HG03060 (cell line): ENCODE data around the gene ST8SIA5.
"Not testable (repeated sequence)": the region's sequence is repeated elsewhere in the genome, so short reads cannot be mapped to it uniquely, and the experiment has no call there.

Experiments used
- ATAC-seq: cut with Tn5 transposase; IDR thresholded peaks from one replicate; pipeline ENCODE4 v1.9.1; 2021; ENCODE audit warnings: low read depth, moderate number of reproducible peaks; ENCODE audit not compliant: unreplicated experiment

The ST8SIA5 gene, protein sequence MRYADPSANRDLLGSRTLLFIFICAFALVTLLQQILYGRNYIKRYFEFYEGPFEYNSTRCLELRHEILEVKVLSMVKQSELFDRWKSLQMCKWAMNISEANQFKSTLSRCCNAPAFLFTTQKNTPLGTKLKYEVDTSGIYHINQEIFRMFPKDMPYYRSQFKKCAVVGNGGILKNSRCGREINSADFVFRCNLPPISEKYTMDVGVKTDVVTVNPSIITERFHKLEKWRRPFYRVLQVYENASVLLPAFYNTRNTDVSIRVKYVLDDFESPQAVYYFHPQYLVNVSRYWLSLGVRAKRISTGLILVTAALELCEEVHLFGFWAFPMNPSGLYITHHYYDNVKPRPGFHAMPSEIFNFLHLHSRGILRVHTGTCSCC

DNA sequence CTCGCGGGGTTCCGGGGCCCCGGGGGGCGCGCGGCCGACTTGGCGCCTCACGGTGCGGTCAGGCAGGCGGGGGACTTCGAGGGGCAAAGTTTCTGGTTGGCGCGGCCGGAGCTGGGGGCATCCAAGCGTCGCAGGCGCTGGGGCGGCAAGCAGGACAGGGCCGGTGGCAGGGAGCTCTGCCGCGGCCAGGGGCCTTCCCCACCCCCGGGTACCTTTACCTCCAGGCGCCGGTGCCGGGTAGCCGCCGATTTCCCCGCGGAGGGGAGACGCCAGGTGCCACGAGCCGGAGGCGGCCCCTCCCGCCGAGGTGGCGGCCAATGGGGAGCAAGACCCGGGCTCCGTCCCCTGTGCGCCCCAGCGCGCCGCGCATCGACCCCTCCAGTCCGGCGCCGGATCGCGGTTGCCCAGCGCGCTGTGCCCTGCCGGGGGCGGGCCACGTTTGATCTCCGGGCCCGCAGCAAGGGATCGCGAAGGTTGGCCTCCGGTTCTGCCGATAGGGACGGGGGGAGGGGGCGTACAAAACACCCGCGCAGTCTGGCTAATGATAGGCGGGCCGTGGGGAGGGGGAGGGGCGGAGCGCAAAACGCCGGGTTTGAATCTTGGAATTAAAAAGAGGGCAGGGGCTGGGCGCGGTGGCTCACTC lies at the start of gene ST8SIA5:
Gene ST8SIA5 (minus strand): TSS at position 495 of the 643 bp plus-strand sequence. CDS start 545 bp downstream, outside the sequence.
- ATAC-seq = no peak

DNA sequence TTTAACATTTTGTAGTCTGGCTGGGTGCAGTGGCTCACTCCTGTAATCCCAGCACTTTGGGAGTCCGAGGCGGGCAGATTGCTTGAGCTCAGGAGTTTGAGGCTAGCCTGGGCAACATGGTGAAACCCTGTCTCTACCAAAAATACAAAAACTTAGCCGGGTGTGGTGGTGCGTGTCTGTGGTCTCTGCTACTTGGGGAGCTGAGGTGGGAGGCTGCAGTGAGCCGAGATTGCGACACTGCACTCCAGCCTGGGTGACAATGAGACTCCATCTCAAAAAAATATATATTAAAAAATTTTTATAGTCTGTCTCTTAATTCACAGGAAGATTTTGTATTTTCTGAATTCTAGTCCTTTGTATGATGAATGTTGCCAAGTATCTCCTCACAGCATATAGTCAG lies 39.1 kb upstream of the ST8SIA5 start:
- not testable (repeated sequence) for ATAC-seq

DNA sequence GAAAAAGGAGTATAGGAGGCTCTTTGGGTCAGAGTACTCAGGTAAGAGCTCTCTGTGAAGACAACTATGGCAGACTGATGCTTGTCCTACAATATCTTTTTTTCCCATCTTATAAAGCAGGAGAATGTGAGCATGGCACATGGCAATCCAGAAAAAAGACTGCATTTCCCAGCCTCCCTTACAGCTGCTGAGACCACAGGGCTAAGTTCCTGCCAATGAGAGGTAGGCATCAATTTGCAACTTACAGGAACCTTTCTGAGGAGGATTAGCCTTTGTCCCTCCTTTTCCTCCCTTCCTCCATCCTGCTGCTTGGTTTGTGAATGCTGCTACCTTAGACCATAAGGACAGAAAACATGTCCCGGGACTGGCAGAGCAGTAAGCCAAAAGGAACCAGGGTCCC lies 37.8 kb upstream of the ST8SIA5 start:
- ATAC-seq = no peak

DNA sequence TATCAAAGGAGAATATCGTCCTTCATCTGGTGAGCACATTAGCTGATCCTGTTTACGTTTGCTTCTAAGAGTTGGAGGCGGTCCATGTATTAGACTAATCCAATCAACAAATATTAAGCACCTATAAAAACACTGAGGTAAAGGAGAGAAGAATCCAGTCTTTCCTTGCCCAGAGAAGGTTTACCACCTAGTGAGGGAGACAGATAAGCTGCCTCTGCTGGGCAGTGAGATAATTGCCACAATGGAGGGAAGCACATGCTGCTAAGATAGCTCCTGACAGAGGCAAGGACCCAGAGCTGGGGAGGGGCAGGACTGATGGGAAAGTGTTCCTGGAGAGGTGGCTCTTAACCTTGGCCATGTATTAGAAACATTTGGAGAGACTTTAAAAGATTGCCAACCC lies 36.7 kb upstream of the ST8SIA5 start:
- no peak for ATAC-seq

DNA sequence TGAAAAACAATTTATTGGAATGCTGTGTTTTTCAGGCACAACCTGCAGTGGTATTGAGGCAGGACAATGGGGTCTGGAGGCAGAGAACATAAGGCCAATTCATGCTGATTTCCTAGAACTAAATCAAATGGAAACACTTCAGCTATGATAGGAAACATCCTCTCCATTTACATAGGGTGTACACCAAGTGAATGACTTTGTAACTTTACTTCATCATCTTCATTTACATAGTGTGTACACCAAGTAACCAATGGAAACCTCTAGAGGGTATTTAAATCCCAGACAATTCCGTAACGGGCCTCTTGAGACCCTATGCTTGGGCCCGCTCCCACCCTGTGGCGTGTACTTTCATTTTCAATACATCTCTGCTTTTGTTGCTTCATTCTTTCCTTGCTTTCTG lies 32.2 kb upstream of the ST8SIA5 start:
- ATAC-seq = no peak

DNA sequence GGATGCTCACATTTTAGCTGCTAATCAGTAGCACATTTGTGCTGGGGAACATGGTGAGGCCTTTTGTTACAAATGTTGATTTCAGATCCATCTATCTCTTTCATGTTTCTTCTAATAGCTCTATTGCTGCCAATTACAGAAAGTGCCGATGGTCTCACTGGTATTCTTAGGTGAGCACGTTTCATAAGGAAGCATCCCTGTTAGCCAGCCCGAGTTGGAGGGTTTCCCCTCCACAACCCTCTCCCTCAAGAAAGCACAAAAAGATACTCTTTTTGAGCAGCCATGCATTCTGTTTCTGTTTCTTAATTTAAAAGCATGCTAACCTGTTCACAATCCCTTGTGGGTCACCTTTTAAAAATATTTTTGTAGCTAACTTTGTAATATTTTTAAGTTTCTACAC lies 30.8 kb upstream of the ST8SIA5 start:
- ATAC-seq = no peak

DNA sequence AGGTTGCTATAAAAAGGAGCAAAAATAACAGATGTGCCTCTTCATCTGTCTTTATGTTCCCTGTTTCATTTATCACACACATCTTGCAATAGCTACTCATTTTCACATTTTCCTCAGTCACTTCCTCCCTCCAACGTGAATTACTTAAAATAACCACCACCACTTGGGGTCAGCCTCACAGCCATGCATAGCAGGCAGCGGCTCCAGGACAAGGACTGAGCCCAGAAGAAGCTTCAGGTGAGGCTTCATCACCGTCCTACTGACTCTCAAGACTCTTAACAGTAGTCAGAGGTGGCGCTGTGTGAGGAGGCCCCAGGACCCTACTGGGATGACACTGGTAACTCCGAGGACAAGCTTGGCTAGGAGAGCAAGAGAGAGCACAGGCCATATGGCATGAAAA lies 15.5 kb upstream of the ST8SIA5 start:
- ATAC-seq = no peak

DNA sequence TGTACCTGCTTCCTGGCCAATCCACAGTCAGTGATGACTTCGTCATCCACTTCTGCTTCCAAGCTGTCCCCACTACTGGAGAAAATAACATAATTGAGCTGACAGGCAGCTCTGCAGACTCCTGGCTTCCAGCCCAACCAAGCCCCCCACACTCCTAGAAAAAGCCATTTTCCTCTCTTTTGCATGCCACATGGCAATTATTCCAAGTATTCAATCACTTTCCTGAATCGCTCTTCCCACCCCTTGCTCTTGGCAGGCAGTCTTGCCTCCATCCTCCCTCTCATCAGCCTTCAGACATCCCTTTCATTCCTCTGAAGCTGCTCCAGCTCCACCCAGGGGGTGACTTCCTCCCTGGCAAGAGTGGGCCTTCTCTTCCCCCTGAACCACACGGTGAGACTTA lies 14.3 kb upstream of the ST8SIA5 start:
- ATAC-seq = no peak

DNA sequence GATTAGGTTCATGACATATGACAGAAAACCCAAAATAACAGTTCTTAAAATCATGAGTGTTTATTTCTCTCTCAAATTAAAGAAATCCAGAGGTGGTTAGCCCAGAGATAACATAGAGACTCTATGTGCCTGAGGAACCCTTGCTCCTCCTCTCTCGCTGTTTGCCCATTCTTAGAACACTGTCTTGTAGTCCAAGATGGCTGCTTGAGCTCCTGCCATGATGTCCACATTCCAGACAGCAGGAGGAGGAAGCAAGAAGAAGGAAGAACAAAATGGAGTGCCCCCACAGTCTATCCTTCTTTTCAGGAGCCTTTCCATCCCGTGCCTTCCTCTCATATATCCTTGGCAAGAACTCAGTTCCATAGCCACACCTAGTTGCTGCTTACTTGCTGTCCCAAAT lies 13.9 kb upstream of the ST8SIA5 start:
- ATAC-seq = no peak

DNA sequence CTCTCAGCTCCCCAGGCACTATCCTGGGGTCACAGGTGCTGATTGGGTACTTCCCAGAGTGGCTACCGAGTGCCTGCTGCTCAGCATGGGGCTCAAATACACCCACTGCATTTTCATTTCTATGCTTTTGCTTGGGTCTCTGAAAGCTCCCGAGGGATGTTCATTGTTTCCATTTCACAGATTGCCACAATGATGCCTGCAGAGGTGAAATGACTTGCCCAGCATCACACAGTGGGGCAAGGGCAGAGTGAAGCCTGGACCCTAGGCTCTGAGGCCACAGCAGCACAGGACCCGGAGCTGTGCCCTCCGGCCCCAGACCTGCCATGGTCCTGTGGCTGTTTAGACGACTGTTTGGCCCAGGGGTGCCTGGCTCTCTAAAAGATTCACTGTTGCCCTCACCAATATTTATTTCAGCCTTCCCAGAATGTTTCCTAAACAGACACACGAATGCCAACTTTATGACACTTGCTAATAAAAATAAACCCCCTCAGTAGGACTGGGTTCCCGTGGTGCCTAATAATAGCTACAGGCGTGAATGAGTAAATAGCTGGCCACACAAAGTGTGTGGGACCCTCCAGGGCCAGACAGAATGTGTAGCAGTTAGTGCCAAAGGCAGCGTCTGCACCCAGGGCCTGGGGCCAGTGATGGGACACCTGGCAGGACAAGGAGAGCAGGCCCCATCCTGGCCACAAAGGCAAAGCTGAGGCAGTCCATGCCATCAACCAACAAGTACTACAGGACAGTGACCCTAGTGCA lies 11.5 kb upstream of the ST8SIA5 start:
- ATAC-seq = no peak

DNA sequence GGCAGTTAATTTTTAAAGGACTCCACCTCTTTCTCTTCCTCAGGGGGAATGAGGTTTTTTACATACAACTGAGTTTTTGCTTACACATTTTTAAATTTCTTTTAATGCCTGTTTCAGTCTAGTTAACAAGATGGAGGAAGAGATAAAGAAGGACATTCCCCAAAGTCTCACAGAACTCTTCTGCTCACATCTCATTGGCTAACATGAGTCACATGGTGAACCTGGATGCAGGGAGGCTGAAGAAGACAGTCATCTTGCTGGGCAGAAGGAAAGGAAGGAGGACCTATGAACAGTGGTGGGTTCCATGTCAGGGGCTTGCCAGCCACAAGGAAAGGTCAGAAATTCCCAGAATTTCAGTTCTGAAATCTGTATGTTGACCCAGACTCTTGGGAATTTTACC lies 10.4 kb upstream of the ST8SIA5 start:
- ATAC-seq = no peak

DNA sequence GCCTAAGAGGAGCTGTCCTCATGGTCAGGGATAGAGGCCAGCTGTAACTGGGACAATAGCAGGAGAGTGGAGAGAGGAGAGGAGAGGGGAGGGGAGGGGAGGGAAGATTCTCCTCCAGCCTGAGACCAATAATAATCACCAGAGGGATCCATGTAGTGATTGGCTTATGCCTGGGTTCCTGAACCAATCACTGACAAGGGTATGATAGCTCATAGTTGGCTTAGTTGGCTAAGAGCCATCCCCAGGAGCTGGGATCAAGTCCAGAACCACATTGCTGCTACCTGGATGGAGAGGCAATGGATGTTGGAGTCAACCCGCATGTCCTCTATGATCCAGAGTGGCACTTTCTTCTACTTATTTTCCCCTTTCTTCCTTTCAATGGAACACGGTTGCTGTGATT lies 7.7 kb upstream of the ST8SIA5 start:
- ATAC-seq = no peak

DNA sequence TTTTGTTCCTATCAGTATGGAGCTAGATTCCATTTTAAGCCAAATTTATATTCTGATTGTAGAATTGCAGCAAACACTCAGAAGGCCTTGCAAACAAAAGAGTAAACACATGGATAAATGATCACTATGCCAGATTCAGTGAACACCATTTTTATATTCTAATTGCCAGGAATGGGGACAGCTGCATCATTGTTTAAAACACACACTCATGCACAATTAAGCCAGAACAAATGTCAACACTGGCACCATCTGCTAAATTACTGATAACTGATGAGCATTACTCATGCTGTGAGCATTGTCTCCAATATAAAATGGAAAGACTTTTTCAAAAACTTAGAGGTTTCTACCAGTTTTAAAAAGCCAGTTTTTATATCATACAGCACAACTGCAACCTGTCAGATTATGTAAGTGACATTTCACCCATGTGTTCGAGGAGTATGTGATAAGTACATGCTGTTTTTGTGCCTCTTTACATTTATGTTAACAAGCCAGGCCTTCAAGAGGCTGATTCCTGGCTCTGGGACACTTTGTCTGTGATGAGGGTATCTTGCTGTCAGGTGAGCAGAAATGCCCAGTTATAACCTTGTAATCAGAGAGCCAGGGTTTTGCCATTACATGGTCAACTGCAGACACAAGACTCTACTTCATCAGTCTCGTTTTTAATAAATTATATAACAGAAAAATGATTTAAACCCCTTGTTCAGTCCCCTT lies 4.4 kb upstream of the ST8SIA5 start:
- ATAC-seq = no peak

DNA sequence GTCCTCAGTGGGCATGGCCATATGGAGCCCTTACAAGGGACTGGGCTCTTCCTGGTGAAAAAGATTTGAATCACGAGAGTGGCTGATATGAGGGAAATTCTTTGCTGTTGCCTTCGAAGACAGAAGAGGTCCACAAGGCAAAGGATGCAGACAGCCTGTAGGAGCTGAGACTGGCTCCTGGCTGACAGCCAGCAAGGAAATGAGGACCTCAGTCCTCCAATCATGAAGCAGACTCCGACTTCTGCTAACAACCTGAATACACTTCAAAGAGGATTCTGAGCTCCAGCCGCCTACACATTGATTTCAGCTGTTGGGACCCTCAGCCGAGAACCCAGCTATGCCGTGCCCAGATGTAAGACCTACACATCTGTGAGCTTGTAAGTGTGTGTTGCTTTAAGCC lies 3.0 kb upstream of the ST8SIA5 start:
- no peak for ATAC-seq

DNA sequence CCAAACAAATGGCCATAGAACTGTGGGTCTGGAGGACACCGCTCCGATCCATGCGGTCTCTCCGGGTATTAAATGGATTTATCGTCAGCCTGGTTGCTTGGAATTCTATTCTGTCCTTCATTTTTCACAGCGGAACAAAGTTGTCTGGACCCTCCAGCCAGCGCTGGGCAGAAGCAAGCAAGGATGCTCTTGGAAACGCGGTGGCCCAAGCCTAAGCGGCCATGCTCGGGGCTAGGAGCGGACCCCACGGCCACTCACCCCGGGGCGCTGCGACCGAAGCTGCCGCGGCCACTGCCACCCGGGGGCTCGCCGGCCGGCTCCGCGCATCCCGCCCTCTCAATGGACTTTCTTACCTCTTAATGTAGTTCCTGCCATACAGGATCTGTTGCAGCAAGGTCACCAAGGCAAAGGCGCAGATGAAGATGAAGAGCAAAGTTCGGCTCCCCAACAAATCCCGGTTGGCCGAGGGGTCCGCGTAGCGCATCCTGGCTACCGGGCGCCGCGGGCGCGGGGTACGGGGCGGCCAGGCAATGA lies 761 bp downstream of the ST8SIA5 start:
- no peak for ATAC-seq

DNA sequence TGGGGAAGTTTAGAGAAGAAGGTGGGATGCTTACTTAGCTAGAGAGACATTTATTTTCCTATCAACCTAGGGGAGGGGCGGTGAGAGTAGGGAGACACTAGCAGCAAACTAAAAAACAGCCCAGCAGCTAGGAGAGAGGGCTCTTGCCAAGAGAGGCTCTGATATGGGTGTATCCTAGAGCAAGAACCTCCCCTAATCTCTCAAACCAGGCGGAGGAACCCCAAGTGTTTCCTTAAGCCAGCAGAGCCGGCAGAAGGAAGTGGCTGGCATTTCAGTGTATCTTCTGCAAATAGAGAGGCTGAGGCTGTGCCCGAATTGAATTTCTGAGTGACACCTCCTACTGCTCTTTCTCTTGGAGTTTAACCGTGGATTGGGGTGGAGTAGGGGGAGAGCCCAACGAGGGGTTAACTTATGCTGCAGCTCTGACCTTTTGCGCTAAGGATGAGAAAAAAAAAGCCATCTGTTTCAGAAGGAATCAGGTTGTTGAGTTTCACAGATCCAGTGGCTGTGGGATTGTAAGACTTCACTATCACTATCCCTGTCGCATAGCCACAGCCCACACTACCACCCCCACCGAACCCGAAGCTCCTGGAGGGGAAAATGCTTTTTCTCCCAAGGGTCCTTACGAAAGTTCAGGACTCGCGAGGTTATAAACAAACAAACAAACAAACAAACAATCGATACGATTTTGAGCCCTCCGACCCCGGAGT lies 1.4 kb downstream of the ST8SIA5 start:
- ATAC-seq = no peak

DNA sequence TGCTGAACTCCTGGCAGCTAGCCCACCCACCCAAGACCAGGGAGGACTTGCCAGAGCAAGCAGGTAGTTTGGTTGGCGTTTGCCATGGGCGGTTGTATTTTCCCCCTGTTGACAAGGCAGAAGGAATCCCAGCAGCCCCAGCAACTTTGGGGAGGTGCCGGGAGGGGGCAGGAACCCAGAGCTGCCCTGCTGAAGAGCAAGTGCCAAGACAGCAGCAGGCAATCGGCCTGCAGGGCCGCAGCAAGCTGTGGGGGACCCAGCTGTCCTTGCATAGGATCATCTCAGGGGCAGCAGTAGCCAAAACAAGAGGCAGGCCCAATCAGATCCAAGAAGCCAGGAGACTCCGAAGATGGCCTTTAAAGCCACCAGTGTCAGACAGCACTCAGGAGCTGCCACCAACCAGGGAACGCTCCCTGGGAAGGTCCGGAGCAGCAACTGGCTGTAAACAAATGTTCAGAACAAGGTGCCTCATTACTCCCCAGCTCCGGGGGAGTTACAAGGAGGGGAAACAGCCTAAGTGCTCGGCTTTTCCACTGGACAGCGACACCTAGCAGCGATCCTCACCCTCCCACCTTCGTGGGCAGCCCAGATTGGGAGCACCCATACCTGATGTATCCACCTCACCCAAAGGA lies 2.1 kb downstream of the ST8SIA5 start:
- no peak for ATAC-seq

DNA sequence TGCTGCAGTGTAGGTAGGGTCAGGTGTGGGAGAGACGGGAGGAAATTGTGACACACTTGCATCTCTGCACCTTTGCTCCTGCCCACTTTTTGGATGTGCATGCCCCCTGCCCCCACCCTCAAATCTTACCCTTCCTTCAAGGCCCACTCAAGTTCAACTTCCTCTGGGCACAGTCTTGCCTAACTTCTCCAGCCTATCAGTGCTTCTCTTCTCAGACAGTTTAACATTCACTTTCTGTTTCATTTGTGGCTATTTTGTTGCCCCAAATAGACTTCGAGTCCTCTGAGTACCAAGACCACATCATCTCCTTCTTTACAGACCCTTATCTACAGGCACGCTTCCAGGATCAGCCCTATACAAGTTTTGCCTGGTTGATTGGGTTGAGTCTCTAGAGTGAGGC lies 2.7 kb downstream of the ST8SIA5 start:
- ATAC-seq = no peak

DNA sequence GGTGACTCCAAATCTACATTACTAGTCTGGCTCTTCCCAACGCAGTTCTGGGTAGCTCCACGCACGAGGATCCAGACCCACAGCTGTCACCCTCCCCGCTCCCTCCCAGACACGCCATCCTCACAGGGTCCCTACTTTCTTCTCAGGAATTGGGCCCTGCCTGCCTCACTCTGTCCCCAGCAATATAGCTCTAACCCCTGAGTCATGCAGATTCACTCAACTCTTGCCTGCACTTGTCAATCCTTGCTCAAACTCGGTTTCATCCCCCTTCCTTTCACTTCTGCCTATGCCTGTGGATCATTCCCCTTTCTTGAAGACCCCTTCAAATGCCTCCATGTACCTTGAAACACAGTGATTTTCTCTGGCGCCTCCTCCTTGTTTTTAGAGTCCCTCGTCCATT lies 5.0 kb downstream of the ST8SIA5 start:
- ATAC-seq = no peak

DNA sequence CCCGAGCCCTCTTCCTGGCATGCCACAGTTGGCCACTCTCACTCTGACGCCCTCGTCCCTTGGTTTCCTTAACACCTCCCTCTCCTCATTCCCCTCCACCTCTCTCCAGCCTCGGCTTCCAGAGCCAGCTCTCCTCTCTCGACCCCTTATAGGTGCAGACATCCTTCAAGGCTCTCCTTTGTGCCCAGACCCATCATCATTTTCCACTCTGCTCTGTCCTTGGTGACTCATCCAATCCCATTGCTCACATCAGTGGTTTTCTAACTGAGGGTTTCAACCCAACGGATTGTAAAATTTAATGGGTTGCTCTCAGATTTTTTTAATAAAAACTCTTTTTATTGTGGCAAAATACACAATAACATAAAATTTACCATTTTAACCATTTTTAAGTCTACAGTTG lies 6.2 kb downstream of the ST8SIA5 start:
- no peak for ATAC-seq
